Neural progenitor cell (in vitro differentiated cells): ENCODE results near the gene HOXC5. TPM values are rescaled to one million over a fixed set of nuclear protein-coding genes. Genes with fewer than 3 reads are reported as not detected.

Source experiments
- DNase-seq: peaks from one replicate; pipeline ENCODE4 v3.0.0-alpha.2; 2016; ENCODE audit warnings: low spot score
- H2AFZ ChIP-seq: fragments of 200-600 bp; sonication (generic); replicated peaks from 2 replicates; pipeline ENCODE4 v1.6.1; 2016; ENCODE audit warnings: antibody characterized with exemption
- H3F3A ChIP-seq: fragments of 200-600 bp; sonication (generic); 2 replicates; pipeline ENCODE4 v1.6.1; 2016; ENCODE audit warnings: antibody characterized with exemption, low read depth
- H3K27ac ChIP-seq: fragments of 200-600 bp; sonication (generic); 2 replicates; pipeline ENCODE4 v1.5.1; 2016; ENCODE audit warnings: mild to moderate bottlenecking
- H3K27me3 ChIP-seq: fragments of 200-600 bp; sonication (generic); 2 replicates; pipeline ENCODE4 v1.6.1; 2016; ENCODE audit warnings: mild to moderate bottlenecking, moderate library complexity
- H3K36me3 ChIP-seq: fragments of 200-600 bp; sonication (generic); 2 replicates; pipeline ENCODE4 v1.5.1; 2016
- H3K4me1 ChIP-seq: fragments of 200-600 bp; sonication (generic); 2 replicates; pipeline ENCODE4 v1.6.1; 2016; ENCODE audit warnings: mixed run types
- H3K4me2 ChIP-seq: fragments of 200-600 bp; sonication (generic); 2 replicates; pipeline ENCODE4 v1.6.1; 2016
- H3K4me3 ChIP-seq: fragments of 200-600 bp; sonication (generic); 2 replicates; pipeline ENCODE4 v1.5.1; 2016
- H3K79me2 ChIP-seq: fragments of 200-600 bp; sonication (generic); 2 replicates; pipeline ENCODE4 v1.6.1; 2016; ENCODE audit warnings: low read depth
- H3K9ac ChIP-seq: fragments of 200-600 bp; sonication (generic); 2 replicates; pipeline ENCODE4 v1.6.1; 2016
- H3K9me3 ChIP-seq: fragments of 200-600 bp; sonication (generic); 2 replicates; pipeline ENCODE4 v1.5.1; 2016; ENCODE audit warnings: low read depth
- H4K20me1 ChIP-seq: fragments of 200-600 bp; sonication (generic); 2 replicates; pipeline ENCODE4 v1.6.1; 2016; ENCODE audit warnings: low read depth
- H3K27ac Mint-ChIP-seq: 3 replicates; pipeline ENCODE4 v1.8.0; 2021; ENCODE audit warnings: mixed read lengths
- H3K27me3 Mint-ChIP-seq: 2 replicates; pipeline ENCODE4 v1.8.0; 2022; ENCODE audit warnings: low read depth, mild to moderate bottlenecking, inconsistent platforms, moderate library complexity, mixed read lengths; ENCODE audit not compliant: insufficient read depth
- H3K36me3 Mint-ChIP-seq: 3 replicates; pipeline ENCODE4 v1.8.0; 2021; ENCODE audit warnings: mixed read lengths
- H3K4me1 Mint-ChIP-seq: 3 replicates; pipeline ENCODE4 v1.8.0; 2021; ENCODE audit warnings: mixed read lengths
- H3K4me3 Mint-ChIP-seq: 3 replicates; pipeline ENCODE4 v1.8.0; 2021; ENCODE audit warnings: mild to moderate bottlenecking, moderate library complexity, mixed read lengths
- H3K9me3 Mint-ChIP-seq: 3 replicates; pipeline ENCODE4 v1.8.0; 2020; ENCODE audit warnings: mixed read lengths
- EZH2 ChIP-seq: fragments of 200-600 bp; sonication (generic); IDR thresholded peaks from 2 replicates; pipeline ENCODE4 v1.6.1; 2017; ENCODE audit warnings: antibody characterized with exemption, mild to moderate bottlenecking, moderate library complexity
- EZH2phosphoT487 ChIP-seq: fragments of 200-600 bp; sonication (generic); IDR thresholded peaks from 2 replicates; pipeline ENCODE4 v1.6.1; 2017; ENCODE audit warnings: antibody characterized with exemption
- total RNA-seq: library from RNA; depleted of rRNA; stranded (reverse); fragments of >200 nt; gene quantifications from 2 replicates; pipeline ENCODE4 v1.2.3, GENCODE V29; 2015; ENCODE audit warnings: low replicate concordance
- TF ChIP-seq, protein P1 (sequence below): fragments of 200-600 bp; sonication (generic); IDR thresholded peaks from 2 replicates; pipeline ENCODE4 v1.5.1; 2017; ENCODE audit warnings: antibody characterized with exemption, mild to moderate bottlenecking

HOXC5 gene
- total RNA-seq, 1 donor from 2014 or later = not detected

DNA sequence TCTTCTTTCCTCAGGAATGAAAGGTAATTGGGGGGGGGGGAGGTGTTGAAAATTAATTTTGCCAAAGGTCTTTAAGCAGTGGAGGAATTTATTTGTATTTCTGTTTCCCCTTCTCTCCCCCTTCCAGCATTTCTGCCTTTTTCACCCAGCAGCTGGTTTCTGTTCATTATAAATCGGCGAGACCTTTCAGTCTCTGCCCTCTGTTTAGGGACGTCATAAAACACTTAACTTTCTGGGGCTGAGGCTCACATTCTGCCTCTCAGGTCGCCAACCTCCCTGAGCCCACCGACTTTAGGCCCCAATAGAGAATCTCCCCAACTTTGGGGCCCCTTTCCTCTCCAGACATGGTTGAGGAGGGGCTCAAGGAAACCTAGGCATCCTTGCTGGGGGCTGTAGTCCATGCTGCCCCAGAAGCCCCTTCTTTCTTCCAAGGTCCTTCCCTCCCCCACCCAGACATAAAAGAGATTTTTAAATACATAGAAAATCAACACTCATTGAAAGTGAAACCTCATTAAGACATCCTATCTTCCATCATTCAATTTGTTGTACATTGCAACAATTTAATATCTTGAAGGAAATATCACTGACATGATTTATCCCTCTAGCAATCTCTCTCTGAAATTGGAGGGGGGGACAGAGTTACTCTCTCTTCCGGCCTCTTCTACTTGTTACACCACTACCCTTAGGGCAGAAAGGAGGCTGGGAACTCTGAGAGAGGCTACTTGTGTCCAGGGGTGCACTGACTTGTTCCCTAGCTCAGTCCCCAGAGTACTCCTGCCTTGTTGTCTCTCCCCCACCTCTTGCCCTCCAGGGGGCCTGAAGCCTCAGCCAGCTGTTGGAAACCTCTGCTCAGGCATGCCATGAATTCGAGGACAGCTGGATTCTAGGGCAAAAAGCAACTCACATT, 7.1 kb upstream of the HOXC5 start:
- Histone ChIP-seq H2AFZ (no peak overlapping the region), H3K4me3 (no peak overlapping the region), H3K9me3 (no peaks in the 10 kb centered on the region), H3K36me3 (no peaks in the 10 kb centered on the region), H3K79me2 (no peaks in the 10 kb centered on the region), H3K27me3 (peaks cover 100% of the 10 kb centered on the region), H3F3A (no peaks in the 10 kb centered on the region), H3K4me2 (no peak overlapping the region), H4K20me1 (peaks cover 88% of the 10 kb centered on the region), H3K27ac (no peak overlapping the region), H3K4me1 (no peaks in the 10 kb centered on the region), H3K9ac (no peak overlapping the region)
- peaks cover 2% of the 10 kb centered on the region for H3K9me3 Mint-ChIP-seq
- DNase-seq = no peak
- no peak overlapping the region for H3K27ac Mint-ChIP-seq
- no peak overlapping the region for H3K4me3 Mint-ChIP-seq
- H3K27me3 Mint-ChIP-seq = peaks cover 94% of the 10 kb centered on the region
- H3K4me1 Mint-ChIP-seq = no peaks in the 10 kb centered on the region
- no peaks in the 10 kb centered on the region for H3K36me3 Mint-ChIP-seq
- TF ChIP-seq, protein P1, sequence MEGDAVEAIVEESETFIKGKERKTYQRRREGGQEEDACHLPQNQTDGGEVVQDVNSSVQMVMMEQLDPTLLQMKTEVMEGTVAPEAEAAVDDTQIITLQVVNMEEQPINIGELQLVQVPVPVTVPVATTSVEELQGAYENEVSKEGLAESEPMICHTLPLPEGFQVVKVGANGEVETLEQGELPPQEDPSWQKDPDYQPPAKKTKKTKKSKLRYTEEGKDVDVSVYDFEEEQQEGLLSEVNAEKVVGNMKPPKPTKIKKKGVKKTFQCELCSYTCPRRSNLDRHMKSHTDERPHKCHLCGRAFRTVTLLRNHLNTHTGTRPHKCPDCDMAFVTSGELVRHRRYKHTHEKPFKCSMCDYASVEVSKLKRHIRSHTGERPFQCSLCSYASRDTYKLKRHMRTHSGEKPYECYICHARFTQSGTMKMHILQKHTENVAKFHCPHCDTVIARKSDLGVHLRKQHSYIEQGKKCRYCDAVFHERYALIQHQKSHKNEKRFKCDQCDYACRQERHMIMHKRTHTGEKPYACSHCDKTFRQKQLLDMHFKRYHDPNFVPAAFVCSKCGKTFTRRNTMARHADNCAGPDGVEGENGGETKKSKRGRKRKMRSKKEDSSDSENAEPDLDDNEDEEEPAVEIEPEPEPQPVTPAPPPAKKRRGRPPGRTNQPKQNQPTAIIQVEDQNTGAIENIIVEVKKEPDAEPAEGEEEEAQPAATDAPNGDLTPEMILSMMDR = no peak
- TF ChIP-seq EZH2phosphoT487 (no peak), EZH2 (no peak)

DNA sequence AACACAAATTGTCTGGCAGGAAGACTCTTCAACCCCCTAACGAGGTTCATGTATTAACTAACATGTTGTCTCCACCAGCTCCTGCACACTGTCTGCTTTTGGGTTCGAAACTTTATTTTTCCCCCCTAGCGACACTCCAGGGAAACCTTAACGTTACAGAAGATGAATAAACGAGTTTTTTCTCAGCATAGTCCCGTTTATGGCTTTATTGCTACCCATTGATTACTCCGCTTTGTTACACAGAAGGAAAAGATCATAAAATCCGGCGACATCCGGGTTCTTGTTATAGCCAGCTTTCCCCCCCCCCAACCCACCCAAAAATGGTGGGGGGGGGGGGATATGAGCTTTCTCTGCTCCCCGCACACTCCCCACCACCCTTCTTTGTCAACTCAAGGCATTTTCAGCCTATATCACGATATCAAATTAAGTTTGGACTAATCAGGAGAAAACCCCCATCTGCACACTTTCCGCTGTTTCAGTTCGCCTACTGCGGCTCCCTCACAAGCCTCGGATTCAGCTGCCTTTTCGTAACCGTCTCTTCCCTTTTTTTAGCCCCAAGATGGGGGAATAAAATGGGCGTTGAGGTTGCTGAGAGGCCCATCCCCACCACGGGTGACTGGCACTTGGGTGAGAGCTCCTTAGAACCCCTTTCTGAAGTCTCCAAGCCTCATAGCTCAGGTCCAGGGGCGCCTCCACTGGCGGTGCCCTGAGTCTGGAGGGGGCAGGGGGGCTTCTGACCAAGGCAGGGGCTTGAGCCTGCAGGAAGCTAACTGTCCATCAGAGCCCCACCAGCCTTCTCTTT, 6.0 kb upstream of the HOXC5 start:
- peaks cover 3% of the 10 kb centered on the region for H3K9me3 Mint-ChIP-seq
- H4K20me1 ChIP-seq = peaks cover 93% of the 10 kb centered on the region
- no peak overlapping the region for H3K27ac Mint-ChIP-seq
- peaks cover 100% of the 10 kb centered on the region for H3K27me3 ChIP-seq
- no peaks in the 10 kb centered on the region for H3K36me3 Mint-ChIP-seq
- no peak overlapping the region for H3K4me3 ChIP-seq
- H3K9ac ChIP-seq = no peak overlapping the region
- no peaks in the 10 kb centered on the region for H3F3A ChIP-seq
- peaks cover 92% of the 10 kb centered on the region for H3K27me3 Mint-ChIP-seq
- H3K27ac ChIP-seq = no peak overlapping the region
- no peaks in the 10 kb centered on the region for H3K4me1 ChIP-seq
- DNase-seq = no peak
- H2AFZ ChIP-seq = no peak overlapping the region
- H3K36me3 ChIP-seq = no peaks in the 10 kb centered on the region
- no peaks in the 10 kb centered on the region for H3K9me3 ChIP-seq
- TF ChIP-seq EZH2 = peak; percentile 89
- TF ChIP-seq, protein P1 = no peak
- peak; percentile 82 for TF ChIP-seq EZH2phosphoT487
- H3K4me1 Mint-ChIP-seq = no peaks in the 10 kb centered on the region
- H3K4me2 ChIP-seq = no peak overlapping the region
- H3K4me3 Mint-ChIP-seq = no peak overlapping the region
- H3K79me2 ChIP-seq = no peaks in the 10 kb centered on the region

DNA sequence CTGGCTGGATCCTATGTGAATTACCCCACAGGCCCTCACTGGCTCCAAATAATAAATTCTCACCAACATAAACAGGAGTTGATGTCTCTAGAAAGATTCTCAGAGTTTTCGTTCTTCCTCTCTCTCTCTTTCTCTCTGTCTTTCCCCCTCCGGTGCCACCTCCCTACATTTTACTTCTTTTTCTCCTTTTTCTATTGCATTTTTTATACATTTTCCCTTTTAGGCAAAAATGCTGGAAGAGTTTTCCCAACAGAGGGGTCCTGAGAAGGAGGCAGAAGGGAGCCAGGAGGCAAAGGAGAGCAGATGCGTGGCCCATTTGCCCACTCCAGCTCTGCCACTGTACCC, 5.4 kb upstream of the HOXC5 start:
- Histone ChIP-seq H3K36me3 (no peaks in the 10 kb centered on the region), H3K4me3 (no peak overlapping the region), H3K27ac (no peak overlapping the region), H3K27me3 (peaks cover 100% of the 10 kb centered on the region), H3K79me2 (no peaks in the 10 kb centered on the region), H4K20me1 (peaks cover 93% of the 10 kb centered on the region), H3K4me2 (no peak overlapping the region), H3K4me1 (no peaks in the 10 kb centered on the region), H3K9me3 (no peaks in the 10 kb centered on the region), H2AFZ (no peak overlapping the region), H3F3A (no peaks in the 10 kb centered on the region), H3K9ac (no peak overlapping the region)
- H3K4me1 Mint-ChIP-seq = no peaks in the 10 kb centered on the region
- no peak for DNase-seq
- peaks cover 92% of the 10 kb centered on the region for H3K27me3 Mint-ChIP-seq
- no peaks in the 10 kb centered on the region for H3K36me3 Mint-ChIP-seq
- H3K9me3 Mint-ChIP-seq = peaks cover 5% of the 10 kb centered on the region
- H3K27ac Mint-ChIP-seq = no peak overlapping the region
- TF ChIP-seq, protein P1 = no peak
- TF ChIP-seq EZH2 (peak; percentile 9), EZH2phosphoT487 (peak; percentile 30)
- no peak overlapping the region for H3K4me3 Mint-ChIP-seq
